BE2C (cell line): ENCODE results near the gene CITED1.

ENCODE experiments used
- DNase-seq: peaks from one replicate; pipeline ENCODE4 v3.0.0-alpha.2; 2020
- H3K27me3 ChIP-seq: fragments of 250-450 bp; sonication (Bioruptor Pico); 2 replicates; pipeline ENCODE4 v1.5.1; 2020; ENCODE audit warnings: mild to moderate bottlenecking
- H3K36me3 ChIP-seq: fragments of 250-450 bp; sonication (Bioruptor Pico); 2 replicates; pipeline ENCODE4 v1.5.1; 2020; ENCODE audit warnings: mild to moderate bottlenecking
- H3K4me1 ChIP-seq: fragments of 250-450 bp; sonication (Bioruptor Pico); 2 replicates; pipeline ENCODE4 v1.5.1; 2020
- H3K4me3 ChIP-seq: 2 replicates; pipeline ENCODE4 v1.5.1; 2011; ENCODE audit warnings: low read depth, low read length
- H3K9me3 ChIP-seq: fragments of 250-450 bp; sonication (Bioruptor Pico); 2 replicates; pipeline ENCODE4 v1.5.1; 2020
- TF ChIP-seq, protein P1 (sequence below): IDR thresholded peaks from 2 replicates; pipeline ENCODE4 v1.5.1; 2012; ENCODE audit warnings: mild to moderate bottlenecking, low read depth, low read length

CITED1 gene

DNA sequence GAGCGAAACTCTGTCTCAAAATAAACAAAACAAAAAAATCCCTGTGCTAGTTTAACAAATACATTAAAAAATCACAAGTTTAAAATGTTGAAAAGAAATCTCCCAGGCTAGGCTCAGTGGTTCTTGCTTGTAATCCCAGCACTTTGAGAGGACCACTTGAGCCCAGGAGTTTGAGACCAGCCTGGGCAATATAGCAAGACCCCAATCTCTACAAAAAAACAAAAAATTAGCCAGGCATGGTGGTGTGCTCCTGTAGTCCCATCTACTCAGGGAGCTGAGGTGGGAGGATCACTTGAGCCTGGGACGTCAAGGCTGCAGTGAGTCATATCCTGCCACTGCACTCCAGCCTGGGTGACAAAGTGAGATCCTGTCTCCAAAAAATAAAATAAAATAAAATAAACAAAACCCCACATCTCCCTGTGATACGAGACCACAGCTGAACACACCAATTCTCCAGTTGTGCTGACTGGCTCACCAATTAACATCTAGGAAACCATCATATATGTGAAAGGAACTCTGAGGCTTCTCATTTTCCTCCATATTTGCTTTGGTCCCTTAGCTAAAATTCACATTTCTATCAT is 36.0 kb downstream of the CITED1 start:
- Histone ChIP-seq H3K36me3 (peaks cover 59% of the 10 kb centered on the region), H3K4me1 (no peaks in the 10 kb centered on the region), H3K4me3 (no peak overlapping the region), H3K9me3 (no peaks in the 10 kb centered on the region), H3K27me3 (no peaks in the 10 kb centered on the region)
- no peak for DNase-seq
- TF ChIP-seq, protein P1, sequence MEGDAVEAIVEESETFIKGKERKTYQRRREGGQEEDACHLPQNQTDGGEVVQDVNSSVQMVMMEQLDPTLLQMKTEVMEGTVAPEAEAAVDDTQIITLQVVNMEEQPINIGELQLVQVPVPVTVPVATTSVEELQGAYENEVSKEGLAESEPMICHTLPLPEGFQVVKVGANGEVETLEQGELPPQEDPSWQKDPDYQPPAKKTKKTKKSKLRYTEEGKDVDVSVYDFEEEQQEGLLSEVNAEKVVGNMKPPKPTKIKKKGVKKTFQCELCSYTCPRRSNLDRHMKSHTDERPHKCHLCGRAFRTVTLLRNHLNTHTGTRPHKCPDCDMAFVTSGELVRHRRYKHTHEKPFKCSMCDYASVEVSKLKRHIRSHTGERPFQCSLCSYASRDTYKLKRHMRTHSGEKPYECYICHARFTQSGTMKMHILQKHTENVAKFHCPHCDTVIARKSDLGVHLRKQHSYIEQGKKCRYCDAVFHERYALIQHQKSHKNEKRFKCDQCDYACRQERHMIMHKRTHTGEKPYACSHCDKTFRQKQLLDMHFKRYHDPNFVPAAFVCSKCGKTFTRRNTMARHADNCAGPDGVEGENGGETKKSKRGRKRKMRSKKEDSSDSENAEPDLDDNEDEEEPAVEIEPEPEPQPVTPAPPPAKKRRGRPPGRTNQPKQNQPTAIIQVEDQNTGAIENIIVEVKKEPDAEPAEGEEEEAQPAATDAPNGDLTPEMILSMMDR = no peak

DNA sequence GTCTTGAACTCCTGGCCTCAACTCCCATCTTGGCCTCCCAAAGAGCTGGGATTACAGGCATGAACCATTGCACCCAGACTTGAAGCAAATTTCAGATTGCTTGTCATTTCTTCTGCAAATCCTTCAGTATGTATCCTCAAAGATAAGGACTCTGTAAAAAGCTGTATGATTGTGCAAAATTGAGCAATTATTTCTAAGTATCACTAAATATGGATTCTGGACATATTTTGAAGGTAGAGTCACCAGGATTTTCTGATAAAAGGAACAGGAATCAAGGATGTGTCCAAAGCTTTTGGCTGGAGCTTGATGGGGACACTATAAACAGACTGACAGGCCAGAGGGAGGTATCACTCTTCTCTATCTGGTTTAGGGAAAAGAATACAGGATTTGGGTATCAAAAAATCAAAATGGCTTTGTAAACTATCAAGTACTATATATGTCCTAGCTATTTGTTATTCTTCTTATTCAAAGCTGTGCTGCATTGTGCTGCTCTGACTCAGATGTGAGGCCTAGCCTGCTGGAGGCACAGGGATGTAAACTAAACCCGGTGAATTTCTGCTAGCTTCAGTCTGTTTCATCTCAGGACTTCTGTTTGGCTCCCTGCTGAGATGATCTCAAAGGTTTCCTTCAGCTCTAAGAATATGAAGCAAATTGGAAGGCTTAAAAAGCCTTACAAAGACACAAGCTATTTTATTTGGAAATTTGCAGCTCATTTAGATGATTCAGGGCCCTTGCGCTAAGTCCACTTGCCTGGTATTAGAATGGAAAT is 36.9 kb downstream of the CITED1 start:
- no peaks in the 10 kb centered on the region for H3K27me3 ChIP-seq
- no peaks in the 10 kb centered on the region for H3K9me3 ChIP-seq
- H3K36me3 ChIP-seq = peaks cover 49% of the 10 kb centered on the region
- no peak overlapping the region for H3K4me3 ChIP-seq
- TF ChIP-seq, protein P1 = no peak
- no peak for DNase-seq
- H3K4me1 ChIP-seq = no peaks in the 10 kb centered on the region

DNA sequence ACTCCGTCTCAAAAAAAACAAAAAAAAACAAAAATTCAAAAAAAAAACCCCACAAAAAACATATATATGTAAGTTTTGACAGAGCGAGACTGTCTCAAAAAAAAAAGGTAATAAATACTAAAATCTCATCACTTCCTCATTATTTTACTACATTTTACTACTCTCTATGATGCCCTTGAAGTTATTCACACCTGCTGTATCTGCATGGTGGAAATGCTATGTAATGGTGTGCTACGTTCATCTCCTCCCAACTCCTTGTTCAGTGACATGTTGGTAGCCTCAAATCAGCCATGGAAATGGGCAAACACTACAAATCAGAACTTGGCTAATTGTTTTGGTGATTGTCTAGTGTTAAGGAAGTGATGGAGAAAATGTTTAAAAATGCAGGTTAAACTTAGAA is 40.5 kb downstream of the CITED1 start:
- H3K27me3 ChIP-seq = no peaks in the 10 kb centered on the region
- H3K4me3 ChIP-seq = no peak overlapping the region
- no peaks in the 10 kb centered on the region for H3K9me3 ChIP-seq
- peaks cover 17% of the 10 kb centered on the region for H3K36me3 ChIP-seq
- no peaks in the 10 kb centered on the region for H3K4me1 ChIP-seq
- TF ChIP-seq, protein P1 = no peak
- DNase-seq = no peak

DNA sequence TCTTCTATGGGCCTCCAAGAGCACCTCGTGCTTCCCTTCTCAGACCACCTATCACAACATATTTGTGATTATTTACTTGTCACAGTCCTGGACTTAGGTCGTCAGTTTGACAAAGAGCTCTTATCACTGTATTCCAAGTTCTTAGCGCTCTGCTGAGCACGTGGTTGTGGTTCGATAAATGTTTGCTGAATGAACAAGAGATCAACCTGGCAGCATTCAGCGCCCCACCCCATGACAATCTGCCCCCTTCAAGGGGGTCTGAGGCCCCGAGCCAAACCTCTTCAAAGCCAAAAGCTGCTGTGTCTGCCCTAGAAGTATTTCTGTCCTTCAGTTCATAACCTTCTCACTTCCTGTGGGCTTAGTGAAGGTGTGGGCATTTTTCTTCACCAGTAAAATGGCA is 43.6 kb downstream of the CITED1 start:
- no peaks in the 10 kb centered on the region for H3K4me1 ChIP-seq
- H3K27me3 ChIP-seq = no peaks in the 10 kb centered on the region
- no peak for DNase-seq
- no peaks in the 10 kb centered on the region for H3K9me3 ChIP-seq
- no peaks in the 10 kb centered on the region for H3K36me3 ChIP-seq
- no peak overlapping the region for H3K4me3 ChIP-seq
- TF ChIP-seq, protein P1 = no peak

DNA sequence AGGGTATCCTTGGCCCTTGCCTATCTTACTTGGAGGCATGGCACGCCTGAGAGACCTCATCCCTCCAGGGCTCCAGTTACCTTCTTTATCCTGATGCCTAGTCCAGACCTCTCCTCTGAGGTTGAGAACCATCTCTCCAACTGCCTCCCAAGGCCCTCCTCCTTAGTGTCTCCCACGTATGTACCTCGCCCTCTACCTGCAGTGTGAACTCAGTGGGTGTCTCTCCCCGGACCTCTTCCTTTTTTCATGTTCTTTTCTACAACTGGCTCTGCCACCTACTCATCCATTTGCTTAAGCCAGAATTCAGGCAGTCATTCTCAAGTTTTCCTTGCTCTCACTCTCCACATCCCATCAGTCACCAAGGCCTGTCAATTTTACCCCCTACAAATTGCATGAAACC is 45.3 kb downstream of the CITED1 start:
- DNase-seq = no peak
- no peak overlapping the region for H3K4me3 ChIP-seq
- no peaks in the 10 kb centered on the region for H3K9me3 ChIP-seq
- H3K36me3 ChIP-seq = no peaks in the 10 kb centered on the region
- no peaks in the 10 kb centered on the region for H3K4me1 ChIP-seq
- TF ChIP-seq, protein P1 = no peak
- H3K27me3 ChIP-seq = no peaks in the 10 kb centered on the region

DNA sequence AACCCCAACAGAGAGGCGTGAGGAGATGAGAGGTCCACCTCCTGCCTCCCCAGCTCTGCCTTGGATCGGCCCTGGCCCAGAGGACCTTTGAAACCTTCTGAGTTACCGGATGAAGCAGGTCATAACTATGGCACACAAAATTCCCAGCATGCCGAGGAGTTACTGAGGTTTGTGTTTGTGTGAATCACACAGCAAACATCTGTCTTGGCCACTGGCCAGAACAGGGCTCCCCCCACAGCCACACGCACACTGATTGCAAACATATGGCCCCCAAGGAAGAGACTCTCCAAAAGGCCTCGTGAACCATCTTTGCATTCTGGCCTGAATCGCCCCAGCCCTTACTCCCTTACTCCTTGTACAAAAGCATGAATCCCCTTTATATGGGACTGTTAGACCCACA is 47.5 kb downstream of the CITED1 start:
- H3K36me3 ChIP-seq = no peaks in the 10 kb centered on the region
- DNase-seq = peak; percentile 25

More for the DNA sequence above, 47.5 kb downstream of the CITED1 start:
- no peak overlapping the region for H3K4me3 ChIP-seq
- no peaks in the 10 kb centered on the region for H3K27me3 ChIP-seq
- no peaks in the 10 kb centered on the region for H3K4me1 ChIP-seq
- no peaks in the 10 kb centered on the region for H3K9me3 ChIP-seq
- TF ChIP-seq, protein P1 = no peak
